AG09309 (cell line): Measurements from ENCODE around the gene MBNL1.

ENCODE experiments used
- DNase-seq: peaks from one replicate; pipeline ENCODE4 v3.0.0-alpha.2; 2010; ENCODE audit warnings: low read depth
- H3K4me3 ChIP-seq: 2 replicates; pipeline ENCODE4 v1.5.1; 2011; ENCODE audit warnings: mild to moderate bottlenecking, low read depth, low read length, moderate library complexity; ENCODE audit not compliant: control insufficient read depth
- CTCF ChIP-seq: IDR thresholded peaks from 2 replicates; pipeline ENCODE4 v1.5.1; 2011; ENCODE audit warnings: mild to moderate bottlenecking, low read depth, low read length, inconsistent platforms; ENCODE audit not compliant: insufficient read depth, control insufficient read depth; ENCODE audit errors: missing control alignments

Gene MBNL1

GRCh38 chr3:152268555-152269055, at the start of gene MBNL1:
Gene MBNL1 (plus strand): TSS chr3:152268929. CDS start chr3:152300194, 31,265 bp downstream.
- DNase-seq: no peak
- no peak for TF ChIP-seq CTCF
- H3K4me3 ChIP-seq: peak within 1 kb of the TSS; percentile 73

- no peak for TF ChIP-seq CTCF
- DNase-seq: no peak
- H3K4me3 ChIP-seq: no peak overlapping the region
These were observed 49.5 kb upstream of the MBNL1 start for GRCh38 chr3:152219216-152219615.

GRCh38 chr3:152219769-152220255, 48.9 kb upstream of the MBNL1 start:
- DNase-seq: no peak
- TF ChIP-seq CTCF: no peak

GRCh38 chr3:152222327-152222726, 46.4 kb upstream of the MBNL1 start:
- TF ChIP-seq CTCF: no peak
- H3K4me3 ChIP-seq: no peak overlapping the region
- DNase-seq: peak; percentile 50

More at GRCh38 chr3:152219769-152220255, 48.9 kb upstream of the MBNL1 start:
- no peak overlapping the region for H3K4me3 ChIP-seq

- no peak for DNase-seq
- H3K4me3 ChIP-seq: no peak overlapping the region
- no peak for TF ChIP-seq CTCF
These were observed 43.5 kb upstream of the MBNL1 start for GRCh38 chr3:152225201-152225600.

GRCh38 chr3:152226176-152226575, 42.6 kb upstream of the MBNL1 start:
- H3K4me3 ChIP-seq: no peak overlapping the region
- no peak for DNase-seq
- TF ChIP-seq CTCF: no peak
